Endothelial cell (in vitro differentiated cells): Measurements from ENCODE around the gene ARID4B. TPM values are rescaled to one million over a fixed set of nuclear protein-coding genes. Genes with fewer than 3 reads are reported as not detected.

Experiments used
- DNase-seq: peaks from one replicate; pipeline ENCODE4 v3.0.0; 2021; ENCODE audit warnings: low spot score
- H3K27ac Mint-ChIP-seq: one replicate; pipeline ENCODE4 v1.8.0; 2021; ENCODE audit warnings: mixed read lengths, inconsistent platforms; ENCODE audit not compliant: unreplicated experiment
- H3K27me3 Mint-ChIP-seq: one replicate; pipeline ENCODE4 v1.8.0; 2021; ENCODE audit warnings: mild to moderate bottlenecking, moderate library complexity, mixed read lengths, inconsistent platforms; ENCODE audit not compliant: unreplicated experiment
- H3K36me3 Mint-ChIP-seq: one replicate; pipeline ENCODE4 v1.8.0; 2021; ENCODE audit warnings: mild to moderate bottlenecking, low read depth, mixed read lengths, inconsistent platforms; ENCODE audit not compliant: unreplicated experiment
- H3K4me1 Mint-ChIP-seq: one replicate; pipeline ENCODE4 v1.8.0; 2021; ENCODE audit warnings: mild to moderate bottlenecking, mixed read lengths, inconsistent platforms; ENCODE audit not compliant: unreplicated experiment
- H3K4me3 Mint-ChIP-seq: one replicate; pipeline ENCODE4 v1.8.0; 2021; ENCODE audit warnings: mild to moderate bottlenecking, mixed read lengths, inconsistent platforms; ENCODE audit not compliant: unreplicated experiment
- H3K9me3 Mint-ChIP-seq: one replicate; pipeline ENCODE4 v1.8.0; 2021; ENCODE audit warnings: mixed read lengths, inconsistent platforms; ENCODE audit not compliant: unreplicated experiment
- CTCF ChIP-seq: fragments of 200-600 bp; sonication (generic); IDR thresholded peaks from one replicate; pipeline ENCODE4 v1.5.0; 2021; ENCODE audit warnings: antibody characterized with exemption; ENCODE audit not compliant: unreplicated experiment
- total RNA-seq: library from RNA; stranded (reverse); fragmentation: NEBNext Ultra II Directional; extraction: Animal tissue kit (Norgen Biotek cat#: 25700); gene quantifications from one replicate; pipeline ENCODE4 v1.2.1, GENCODE V29; 2021; ENCODE audit not compliant: unreplicated experiment

ARID4B gene
- total RNA-seq, 1 donor from 2014 or later, result 48.2 TPM

- peaks cover 2% of the 10 kb centered on the region for H3K4me1 Mint-ChIP-seq
- no peaks in the 10 kb centered on the region for H3K9me3 Mint-ChIP-seq
- H3K36me3 Mint-ChIP-seq, result peaks cover 13% of the 10 kb centered on the region
- no peak overlapping the region for H3K4me3 Mint-ChIP-seq
- no peak for TF ChIP-seq CTCF
- no peak for DNase-seq
- no peak overlapping the region for H3K27ac Mint-ChIP-seq
- H3K27me3 Mint-ChIP-seq, result no peaks in the 10 kb centered on the region
Measured at GRCh38 chr1:235250430-235250829, 77.5 kb downstream of the ARID4B start.

DNA sequence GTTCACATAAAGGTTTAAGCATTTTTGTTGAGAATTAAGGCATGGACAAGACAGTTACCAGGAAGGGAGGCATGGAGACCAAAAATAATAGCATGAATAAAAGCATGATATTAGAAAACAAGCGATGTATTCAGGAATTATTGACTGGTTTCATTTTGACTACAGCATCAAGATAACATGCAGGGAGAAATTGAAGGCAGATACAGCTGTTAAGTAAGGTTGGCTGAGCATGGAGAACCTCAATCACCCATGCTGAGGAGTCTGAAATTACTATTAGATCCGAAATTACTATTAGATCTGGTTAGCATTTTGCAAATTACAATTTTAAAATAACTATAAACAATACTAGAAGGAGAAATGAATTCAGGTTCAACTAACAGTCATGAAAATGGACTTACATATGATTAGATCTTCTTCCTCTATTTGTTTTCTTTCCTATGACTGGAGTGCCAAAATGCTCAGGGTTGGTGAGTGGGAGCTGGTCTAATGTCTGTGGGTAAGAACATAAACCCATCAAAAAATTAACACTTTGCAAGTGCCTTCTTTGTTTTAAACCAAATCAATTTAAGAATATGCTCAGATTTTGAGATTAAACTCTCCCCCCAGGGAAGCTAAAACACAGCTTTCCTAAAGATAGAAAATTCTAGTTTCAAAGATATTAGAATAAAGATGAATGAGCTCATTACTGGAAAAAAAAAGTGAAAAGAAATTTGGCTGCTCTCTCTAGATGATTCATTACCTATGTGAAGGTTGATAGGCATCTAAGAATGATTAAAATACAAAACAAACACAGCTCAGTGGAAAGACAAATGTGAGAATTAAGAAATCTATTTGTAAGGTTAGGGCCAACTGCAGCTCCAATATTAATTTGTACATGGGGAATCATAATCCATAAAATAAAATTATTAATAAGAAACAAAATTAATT lies 81.7 kb downstream of the ARID4B start:
- H3K27me3 Mint-ChIP-seq, result no peaks in the 10 kb centered on the region
- H3K4me3 Mint-ChIP-seq, result no peak overlapping the region
- DNase-seq, result no peak
- H3K27ac Mint-ChIP-seq, result no peak overlapping the region
- TF ChIP-seq CTCF, result no peak
- no peaks in the 10 kb centered on the region for H3K9me3 Mint-ChIP-seq
- peaks cover 19% of the 10 kb centered on the region for H3K36me3 Mint-ChIP-seq
- H3K4me1 Mint-ChIP-seq, result peaks cover 2% of the 10 kb centered on the region

DNA sequence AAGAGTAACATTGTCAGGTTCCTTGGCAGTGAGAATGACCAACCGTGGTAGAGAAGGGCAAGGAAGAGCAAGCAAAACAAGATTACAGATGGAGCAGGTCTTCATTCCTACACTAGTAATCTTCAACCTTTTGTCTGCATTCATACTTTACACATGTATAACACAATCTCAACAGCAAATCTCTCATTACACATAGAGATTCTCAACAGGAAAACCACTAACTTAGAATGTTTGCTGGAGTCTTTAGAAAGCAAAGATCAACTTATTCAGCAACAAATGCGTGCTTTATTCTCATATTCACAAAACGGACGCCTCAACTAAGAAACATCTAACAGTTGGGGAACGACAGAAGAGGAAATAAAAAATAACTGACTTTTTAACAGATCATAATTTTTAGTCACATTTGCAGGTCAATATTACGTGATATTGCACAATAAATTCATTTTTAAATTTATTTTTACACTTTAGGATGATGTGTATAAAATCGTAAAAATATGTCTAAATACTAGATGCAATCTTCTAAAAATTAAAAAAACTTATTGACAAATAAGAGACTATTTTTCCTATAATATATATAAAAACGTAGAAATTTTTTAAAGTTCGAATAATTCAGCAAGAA lies 82.9 kb downstream of the ARID4B start:
- no peaks in the 10 kb centered on the region for H3K27me3 Mint-ChIP-seq
- TF ChIP-seq CTCF, result no peak
- no peak overlapping the region for H3K27ac Mint-ChIP-seq
- no peak overlapping the region for H3K4me3 Mint-ChIP-seq
- peaks cover 2% of the 10 kb centered on the region for H3K4me1 Mint-ChIP-seq
- no peaks in the 10 kb centered on the region for H3K9me3 Mint-ChIP-seq
- peaks cover 15% of the 10 kb centered on the region for H3K36me3 Mint-ChIP-seq
- no peak for DNase-seq

GRCh38 chr1:235240960-235241359 lies 87.0 kb downstream of the ARID4B start:
- H3K36me3 Mint-ChIP-seq, result peaks cover 20% of the 10 kb centered on the region

More at GRCh38 chr1:235240960-235241359, 87.0 kb downstream of the ARID4B start:
- TF ChIP-seq CTCF, result no peak
- Mint-ChIP-seq H3K4me1 (no peaks in the 10 kb centered on the region), H3K9me3 (no peaks in the 10 kb centered on the region), H3K4me3 (no peak overlapping the region), H3K27ac (no peak overlapping the region), H3K27me3 (no peaks in the 10 kb centered on the region)
- DNase-seq, result no peak
